OCI-LY3 (cell line): Measurements from ENCODE around the gene PTX4.

Source experiments
- CTCF ChIP-seq: fragments of 200-600, 300-600 bp; sonication (generic); IDR thresholded peaks from 2 replicates; pipeline ENCODE4 v1.5.1; 2014; ENCODE audit warnings: antibody characterized with exemption, low read length, low read depth
- EZH2phosphoT487 ChIP-seq: fragments of 200-600 bp; shearing (Covaris generic); IDR thresholded peaks from 2 replicates; pipeline ENCODE4 v1.6.1; 2018; ENCODE audit warnings: antibody characterized with exemption, mixed run types, low read depth

GRCh38 chr16:1494711-1495110 is 6.0 kb upstream of the PTX4 start:
- no peak for TF ChIP-seq CTCF
- TF ChIP-seq EZH2phosphoT487 = no peak
